ENCODE measurements around the gene FOXI2.

- no peak for TF ChIP-seq EZH2 (IDR thresholded peaks at IDR 0.05; ENCODE audit: borderline replicate concordance)
- TF ChIP-seq CTCF (IDR thresholded peaks at IDR 0.05; ENCODE audit: poor library complexity) = no peak
These were observed 34.7 kb upstream of the FOXI2 start for GRCh38 chr10:127702271-127702670.
